H7 (cell line): ENCODE data around the gene SUB1. TPM values are rescaled to one million over a fixed set of nuclear protein-coding genes. Genes with fewer than 3 reads are reported as not detected.
"Not testable (repeated sequence)": the region's sequence is repeated elsewhere in the genome, so short reads cannot be mapped to it uniquely, and the experiment has no call there.

ENCODE experiments used
- DNase-seq: peaks from one replicate; pipeline ENCODE4 v3.0.0; 2012
- H3K27me3 ChIP-seq: 2 replicates; pipeline ENCODE4 v1.6.0; 2011; ENCODE audit warnings: mild to moderate bottlenecking, low read length; ENCODE audit not compliant: control insufficient read depth, insufficient read depth
- H3K36me3 ChIP-seq: replicated peaks from 2 replicates; pipeline ENCODE4 v1.5.1; 2011; ENCODE audit warnings: low read length; ENCODE audit not compliant: control insufficient read depth, insufficient read depth
- H3K4me3 ChIP-seq: 2 replicates; pipeline ENCODE4 v1.5.1; 2011; ENCODE audit warnings: low read depth, mild to moderate bottlenecking, control low read depth, low read length, moderate library complexity; ENCODE audit not compliant: insufficient read depth
- total RNA-seq: library from RNA; depleted of rRNA; stranded (reverse); fragments of >200 nt; shearing (Covaris generic); gene quantifications from 2 replicates; pipeline ENCODE4 v1.2.3, GENCODE V29; 2014; rRNA removed

Gene SUB1
- 138 and 154 TPM in 2 replicates for total RNA-seq

- Histone ChIP-seq H3K27me3 (no peaks in the 10 kb centered on the region), H3K36me3 (peaks cover 2% of the 10 kb centered on the region; the same call in 1 of the 2 replicates), H3K4me3 (peak within 1 kb of the TSS; percentile 57)
- peak; percentile 93 for DNase-seq
Measured at GRCh38 chr5:32585446-32586275, at the start of gene SUB1. SUB1 (plus strand) TSS chr5:32585557; CDS start chr5:32588513, 2,956 bp downstream.

- Histone ChIP-seq H3K4me3 (no peak overlapping the region), H3K36me3 (no peaks in the 10 kb centered on the region), H3K27me3 (no peaks in the 10 kb centered on the region)
- DNase-seq = no peak
Measured at GRCh38 chr5:32536246-32536645, 49.1 kb upstream of the SUB1 start.

- H3K36me3 ChIP-seq, DNase-seq, H3K4me3 ChIP-seq, H3K27me3 ChIP-seq: not testable (repeated sequence)
Measured at GRCh38 chr5:32537437-32538029, 47.8 kb upstream of the SUB1 start.

GRCh38 chr5:32538031-32538547, 47.3 kb upstream of the SUB1 start:
- no peak overlapping the region for H3K4me3 ChIP-seq
- no peak for DNase-seq
- no peaks in the 10 kb centered on the region for H3K27me3 ChIP-seq
- H3K36me3 ChIP-seq = no peaks in the 10 kb centered on the region

GRCh38 chr5:32539981-32540845, 45.1 kb upstream of the SUB1 start:
- Histone ChIP-seq H3K36me3 (no peaks in the 10 kb centered on the region), H3K27me3 (no peaks in the 10 kb centered on the region), H3K4me3 (no peak overlapping the region)
- DNase-seq = no peak

- no peak for DNase-seq
- Histone ChIP-seq H3K27me3 (no peaks in the 10 kb centered on the region), H3K36me3 (no peaks in the 10 kb centered on the region), H3K4me3 (no peak overlapping the region)
Measured at GRCh38 chr5:32541241-32541640, 44.1 kb upstream of the SUB1 start.

GRCh38 chr5:32542216-32543059, 42.9 kb upstream of the SUB1 start:
- H3K36me3 ChIP-seq = no peaks in the 10 kb centered on the region
- DNase-seq = no peak
- no peaks in the 10 kb centered on the region for H3K27me3 ChIP-seq
- H3K4me3 ChIP-seq = no peak overlapping the region

GRCh38 chr5:32543291-32543690, 42.1 kb upstream of the SUB1 start:
- no peaks in the 10 kb centered on the region for H3K36me3 ChIP-seq
- no peak overlapping the region for H3K4me3 ChIP-seq
- no peak for DNase-seq
- H3K27me3 ChIP-seq = no peaks in the 10 kb centered on the region

- H3K4me3 ChIP-seq = no peak overlapping the region
- no peak for DNase-seq
- H3K27me3 ChIP-seq = no peaks in the 10 kb centered on the region
- no peaks in the 10 kb centered on the region for H3K36me3 ChIP-seq
Measured at GRCh38 chr5:32545102-32545800, 40.1 kb upstream of the SUB1 start.

- no peak for DNase-seq
- Histone ChIP-seq H3K4me3 (no peak overlapping the region), H3K27me3 (no peaks in the 10 kb centered on the region), H3K36me3 (no peaks in the 10 kb centered on the region)
Measured at GRCh38 chr5:32551194-32551593, 34.2 kb upstream of the SUB1 start.

GRCh38 chr5:32551865-32552264, 33.5 kb upstream of the SUB1 start:
- DNase-seq = no peak
- no peaks in the 10 kb centered on the region for H3K36me3 ChIP-seq
- no peak overlapping the region for H3K4me3 ChIP-seq
- H3K27me3 ChIP-seq = no peaks in the 10 kb centered on the region

- not testable (repeated sequence) for H3K27me3 ChIP-seq, H3K36me3 ChIP-seq, H3K4me3 ChIP-seq, DNase-seq
Measured at GRCh38 chr5:32552491-32552890, 32.9 kb upstream of the SUB1 start.

- Histone ChIP-seq H3K36me3 (no peaks in the 10 kb centered on the region), H3K4me3 (no peak overlapping the region), H3K27me3 (no peaks in the 10 kb centered on the region)
- DNase-seq = no peak
Measured at GRCh38 chr5:32552936-32553335, 32.4 kb upstream of the SUB1 start.
